H1 (cell line): ENCODE data around the gene HOXB3. TPM values are rescaled to one million over a fixed set of nuclear protein-coding genes. Genes with fewer than 3 reads are reported as not detected.
A peak's percentile ranks its signal among the peaks of the same experiment; 100 is the strongest.

Experiments used
- CTCF ChIA-PET: fragments of 300-600 bp; sonication (Branson Sonifier 250); formaldehyde crosslinking; loops from one replicate; lab custom pipeline; 2021; ENCODE audit not compliant: partially characterized antibody; lab: Charles Lee
- POLR2A ChIA-PET: fragments of 300-600 bp; sonication (Branson Sonifier 250); formaldehyde crosslinking; loops from one replicate; lab custom pipeline; 2021; ENCODE audit warnings: inconsistent platforms; ENCODE audit not compliant: partially characterized antibody; lab: Charles Lee
- DNase-seq, 2 experiments: peaks; one replicate each; pipeline versions ENCODE4 v3.0.0 to v3.0.0-alpha.2; 2010 to 2022; ENCODE audit warnings: low spot score in 2 of 2, low read depth in 1 of 2, mixed read lengths in 1 of 2
- FAIRE-seq: peaks from 2 replicates; lab custom pipeline; 2011; peaks lifted over from hg19 to GRCh38; lab: Jason Lieb, UNC
- H2AFZ ChIP-seq: 2 replicates; pipeline ENCODE4 v1.8.1; 2012; ENCODE audit warnings: low read length, inconsistent platforms
- H2AK5ac ChIP-seq: 2 replicates; pipeline ENCODE4 v1.6.1; 2013; ENCODE audit warnings: low read depth, low read length
- H2BK120ac ChIP-seq: replicated peaks from 2 replicates; pipeline ENCODE3; 2013; ENCODE audit warnings: low read depth, low read length, inconsistent platforms
- H2BK12ac ChIP-seq: 2 replicates; pipeline ENCODE4 v1.6.1; 2013; ENCODE audit warnings: low read depth, low read length
- H2BK15ac ChIP-seq: 2 replicates; pipeline ENCODE4 v1.6.1; 2013; ENCODE audit warnings: low read length
- H2BK20ac ChIP-seq: 2 replicates; pipeline ENCODE4 v1.6.1; 2013; ENCODE audit warnings: low read length
- H2BK5ac ChIP-seq: 2 replicates; pipeline ENCODE4 v1.6.1; 2013; ENCODE audit warnings: low read depth, low read length
- H3K14ac ChIP-seq: 2 replicates; pipeline ENCODE4 v1.6.1; 2013; ENCODE audit warnings: inconsistent platforms; ENCODE audit not compliant: insufficient read length
- H3K18ac ChIP-seq: 2 replicates; pipeline ENCODE4 v1.6.1; 2013; ENCODE audit warnings: low read length; ENCODE audit errors: extremely low read depth
- H3K23ac ChIP-seq: 2 replicates; pipeline ENCODE4 v1.6.1; 2013; ENCODE audit warnings: inconsistent platforms; ENCODE audit not compliant: insufficient read length
- H3K23me2 ChIP-seq: 2 replicates; pipeline ENCODE4 v1.6.1; 2013; ENCODE audit warnings: low read depth, low read length
- H3K27ac ChIP-seq: 2 replicates; pipeline ENCODE4 v1.6.1; 2011; ENCODE audit warnings: low read depth, low read length, inconsistent platforms
- H3K27me3 ChIP-seq, 4 experiments: replicated peaks in 1 of 4; 1 replicate in 1 of 4; 2 replicates in 3 of 4; pipeline versions ENCODE4 v1.6.1 to v1.8.1; 2011 to 2013; ENCODE audit warnings: low read length in 3 of 4, mild to moderate bottlenecking in 3 of 4, inconsistent platforms in 2 of 4, mixed read lengths in 2 of 4, moderate library complexity in 1 of 4; ENCODE audit not compliant: control insufficient read depth in 3 of 4, insufficient read depth in 3 of 4; ENCODE audit errors: extremely low read depth in 1 of 4
- H3K36me3 ChIP-seq, 4 experiments: 2 replicates each; pipeline versions ENCODE4 v1.6.1 to v1.8.1; 2011 to 2013; ENCODE audit warnings: mild to moderate bottlenecking in 4 of 4, low read length in 3 of 4, moderate library complexity in 2 of 4, control low read depth in 1 of 4, inconsistent platforms in 1 of 4; ENCODE audit not compliant: insufficient read depth in 4 of 4, control insufficient read depth in 2 of 4
- H3K4ac ChIP-seq: replicated peaks from 2 replicates; pipeline ENCODE3; 2013; ENCODE audit warnings: low read length, low read depth, mixed read lengths, inconsistent platforms; ENCODE audit not compliant: insufficient read length
- H3K4me1 ChIP-seq, 4 experiments: replicated peaks in 1 of 4; 1 replicate in 1 of 4; 2 replicates in 3 of 4; pipeline versions ENCODE4 v1.6.1 to v1.8.1; 2011 to 2013; ENCODE audit warnings: low read length in 3 of 4, inconsistent platforms in 2 of 4, mixed read lengths in 1 of 4; ENCODE audit not compliant: insufficient read depth in 4 of 4, control insufficient read depth in 3 of 4
- H3K4me2 ChIP-seq, 2 experiments: 2 replicates each; pipeline versions ENCODE4 v1.6.1 to v1.8.1; 2011 to 2013; ENCODE audit warnings: low read depth in 2 of 2, low read length in 2 of 2, control low read depth in 1 of 2, inconsistent platforms in 1 of 2, mild to moderate bottlenecking in 1 of 2; ENCODE audit not compliant: insufficient read depth in 1 of 2
- H3K4me3 ChIP-seq, 4 experiments: fragments of 200-600, 300-600 bp in 1 of 4; sonication (generic), shearing (Covaris generic), sonication (Bioruptor Twin) in 1 of 4; 2 replicates each; pipeline versions ENCODE4 v1.5.1 to v1.8.1; 2011 to 2016; ENCODE audit warnings: low read length in 4 of 4, low read depth in 3 of 4, control low read depth in 2 of 4, inconsistent platforms in 2 of 4, mild to moderate bottlenecking in 2 of 4, mixed read lengths in 1 of 4, moderate library complexity in 1 of 4; ENCODE audit not compliant: insufficient read depth in 2 of 4; ENCODE audit errors: extremely low read depth in 1 of 4
- H3K56ac ChIP-seq: replicated peaks from 2 replicates; pipeline ENCODE3; 2013; ENCODE audit warnings: low read depth, mild to moderate bottlenecking, mixed read lengths, low read length, inconsistent platforms; ENCODE audit not compliant: insufficient read length
- H3K79me1 ChIP-seq: 2 replicates; pipeline ENCODE4 v1.6.1; 2013; ENCODE audit warnings: low read depth, low read length, control low read depth
- H3K79me2 ChIP-seq, 2 experiments: 2 replicates each; pipeline versions ENCODE4 v1.6.1 to v1.8.1; 2012 to 2013; ENCODE audit warnings: low read length in 2 of 2, mild to moderate bottlenecking in 2 of 2, inconsistent platforms in 1 of 2; ENCODE audit not compliant: insufficient read depth in 2 of 2, control insufficient read depth in 1 of 2
- H3K9ac ChIP-seq, 4 experiments: replicated peaks in 1 of 4; 1 replicate in 1 of 4; 2 replicates in 3 of 4; pipeline versions ENCODE4 v1.6.1 to v1.8.1; 2011 to 2013; ENCODE audit warnings: low read depth in 3 of 4, low read length in 3 of 4, control low read depth in 2 of 4, mild to moderate bottlenecking in 2 of 4, moderate library complexity in 2 of 4, inconsistent platforms in 1 of 4; ENCODE audit errors: extremely low read depth in 1 of 4
- H3K9me3 ChIP-seq, 2 experiments: 2 replicates each; pipeline versions ENCODE4 v1.6.1 to v1.8.1; 2012 to 2013; ENCODE audit warnings: mild to moderate bottlenecking in 2 of 2, moderate library complexity in 2 of 2, control low read depth in 1 of 2, inconsistent platforms in 1 of 2, low read depth in 1 of 2, low read length in 1 of 2, mixed read lengths in 1 of 2; ENCODE audit not compliant: insufficient read depth in 2 of 2
- H4K20me1 ChIP-seq, 2 experiments: replicated peaks in 1 of 2; 2 replicates each; pipeline versions ENCODE3 to v1.8.1; 2011 to 2013; ENCODE audit warnings: inconsistent platforms in 2 of 2, low read length in 2 of 2, mild to moderate bottlenecking in 1 of 2; ENCODE audit not compliant: insufficient read depth in 2 of 2, control insufficient read depth in 1 of 2
- H4K5ac ChIP-seq: 2 replicates; pipeline ENCODE4 v1.6.1; 2013; ENCODE audit warnings: low read length, low read depth, mixed read lengths, inconsistent platforms; ENCODE audit not compliant: insufficient read length
- H4K8ac ChIP-seq: 2 replicates; pipeline ENCODE4 v1.8.0; 2013; ENCODE audit warnings: mild to moderate bottlenecking, moderate library complexity, low read length, inconsistent platforms; ENCODE audit not compliant: insufficient read depth; ENCODE audit errors: extremely low read depth
- H4K91ac ChIP-seq: replicated peaks from 2 replicates; pipeline ENCODE3; 2013; ENCODE audit warnings: low read length, mixed read lengths, inconsistent platforms; ENCODE audit not compliant: insufficient read length
- CBX8 ChIP-seq: fragments of 300-800, 300-1000 bp; sonication (generic); IDR thresholded peaks from 2 replicates; pipeline ENCODE4 v1.7.1; 2016; ENCODE audit warnings: low read depth, low read length, borderline replicate concordance
- CHD2 ChIP-seq: IDR thresholded peaks from 2 replicates; pipeline ENCODE4 v1.6.1; 2012; ENCODE audit warnings: low read length, improper control_type of control experiment
- CREB1 ChIP-seq: IDR thresholded peaks from 2 replicates; pipeline ENCODE4 v1.6.1; 2012; ENCODE audit warnings: inconsistent platforms
- CTCF ChIP-seq, 3 experiments: IDR thresholded peaks; 1 replicate in 2 of 3; 2 replicates in 1 of 3; pipeline versions ENCODE4 v1.5.1 to v1.6.1; 2011; ENCODE audit warnings: low read length in 3 of 3, mild to moderate bottlenecking in 3 of 3, inconsistent platforms in 2 of 3, low read depth in 1 of 3, moderate library complexity in 1 of 3; ENCODE audit not compliant: insufficient read depth in 1 of 3; ENCODE audit errors: control extremely low read depth in 1 of 3
- EGR1 ChIP-seq: IDR thresholded peaks from 2 replicates; pipeline ENCODE4 v1.6.1; 2011; ENCODE audit warnings: low read depth, low read length, borderline replicate concordance
- EZH2 ChIP-seq: fragments of 200-600 bp; sonication (generic); IDR thresholded peaks from 2 replicates; pipeline ENCODE4 v1.7.1; 2012; ENCODE audit warnings: low read depth, mild to moderate bottlenecking, moderate library complexity, low read length, inconsistent platforms; ENCODE audit not compliant: severe bottlenecking
- RXRA ChIP-seq: IDR thresholded peaks from 2 replicates; pipeline ENCODE4 v1.6.1; 2011; ENCODE audit warnings: low read depth, mild to moderate bottlenecking, low read length, moderate library complexity; ENCODE audit not compliant: insufficient read depth
- SAP30 ChIP-seq: fragments of 300-600 bp; sonication (generic); IDR thresholded peaks from 2 replicates; pipeline ENCODE4 v1.7.1; 2012; ENCODE audit warnings: low read length, moderate library complexity, mild to moderate bottlenecking, inconsistent platforms; ENCODE audit not compliant: insufficient read depth, insufficient replicate concordance
- TBP ChIP-seq: IDR thresholded peaks from 2 replicates; pipeline ENCODE4 v1.6.1; 2011; ENCODE audit warnings: low read depth, low read length, improper control_type of control experiment
- WGBS, 2 experiments: shearing (Covaris generic) in 1 of 2; methylation state at CpG; one replicate each; pipeline versions ENCODE4 v1.1.6 to v1.1.7; 2013 to 2015; ENCODE audit warnings: low lambda C conversion rate in 2 of 2, mixed read lengths in 2 of 2, inconsistent platforms in 1 of 2, low coverage in 1 of 2, missing lambda C conversion rate in 1 of 2; ENCODE audit not compliant: insufficient replicate concordance in 2 of 2, insufficient coverage in 1 of 2, insufficient read length in 1 of 2; ENCODE audit errors: extremely low coverage in 1 of 2, missing lambda C conversion rate in 1 of 2; 5-methylcytosine and 5-hydroxymethylcytosine counted together
- polyA plus RNA-seq, 7 experiments: library from polyadenylated mRNA; depleted of rRNA in 3 of 7; stranded (reverse) in 5 of 7; unstranded in 2 of 7; fragments of >200 nt in 5 of 7; fragments of 200-250 nt in 2 of 7; gene quantifications; 1 replicate in 5 of 7; 2 replicates in 1 of 7; 4 replicates in 1 of 7; pipeline versions ENCODE4 v1.2.1 to v1.2.3, GENCODE V29; 2011 to 2013; ENCODE audit warnings: missing spikeins in 2 of 7, mixed read lengths in 2 of 7
- total RNA-seq: library from RNA; stranded (reverse); fragmentation: NEBNext Ultra II Directional; extraction: Animal tissue kit (Norgen Biotek cat#: 25700); gene quantifications from 2 replicates; pipeline ENCODE4 v1.2.1, GENCODE V29; 2021

The HOXB3 gene
- total and polyA plus RNA-seq, 2 of the 8 experiments (the other 6 are each of a cell fraction or from before 2014, with no cell fraction given) = not detected

GRCh38 chr17:48565925-48566710 lies 23.9 kb downstream of the HOXB3 start:
- Histone ChIP-seq H3K23ac (no peak overlapping the region), H3K79me2 (no peaks in the 10 kb centered on the region), H3K23me2 (peaks cover 4% of the 10 kb centered on the region; the same call in 1 of the 2 replicates), H3K27ac (no peak overlapping the region), H3K36me3 (peaks cover 0 to 3% (median 0%) of the 10 kb centered on the region in 4 experiments; a peak in 1 of 8 replicates), H2BK5ac (no peak overlapping the region), H3K4ac (no peak overlapping the region), H3K56ac (no peak overlapping the region), H4K5ac (no peak overlapping the region), H4K20me1 (peaks cover 2 to 34% of the 10 kb centered on the region in 2 experiments), H4K8ac (no peak overlapping the region), H3K4me2 (no peak overlapping the region), H2BK20ac (peak overlapping the region; percentile 41; the same call in 1 of the 2 replicates), H3K27me3 (peaks cover 99 to 100% (median 100%) of the 10 kb centered on the region in 4 experiments), H3K14ac (no peak overlapping the region), H3K9ac (no peak overlapping the region), H2AK5ac (peak overlapping the region; percentile 34; the same call in 1 of the 2 replicates), H3K4me1 (peaks cover 0 to 5% (median 4%) of the 10 kb centered on the region in 4 experiments; a peak in 5 of 7 replicates), H3K9me3 (no peaks in the 10 kb centered on the region), H3K18ac (peak overlapping the region; percentile 22; the same call in 1 of the 2 replicates), H3K4me3 (no peak overlapping the region), H2BK15ac (0 out of 2 replicates have a peak overlapping the region, but pooled peaks have one; percentile 16), H4K91ac (no peak overlapping the region), H2AFZ (no peak overlapping the region), H2BK120ac (no peak overlapping the region), H3K79me1 (no peaks in the 10 kb centered on the region), H2BK12ac (peak overlapping the region; percentile 71)
- WGBS, 2 experiments = 10% methylated on average over 3 of the region's 4 CpGs; no CpG with 5 or more reads in 1 of the 2 experiments
- no peak for DNase-seq
- ChIA-PET CTCF (interaction anchor here (0.6 to 3.1 kb wide), 6 partner anchors 10 to 66 kb away, joined by 3 to 18 read pairs (median 4); no protein-coding TSS in a partner anchor), POLR2A (no interaction called here)
- no peak for FAIRE-seq
- no peak for TF ChIP-seq TBP
- no peak for TF ChIP-seq CHD2
- no peak for TF ChIP-seq SAP30
- 0 out of 2 replicates have a peak, but pooled peaks have one; percentile 11 for TF ChIP-seq CREB1
- TF ChIP-seq RXRA = no peak
- no peak for TF ChIP-seq CTCF (IDR thresholded peaks at IDR 0.05; ENCODE audit: control extremely low read depth in 1 of 3, insufficient read depth in 1 of 3, low read depth in 1 of 3, low read length in 3 of 3)
- TF ChIP-seq EZH2 = peak; percentile 8
- TF ChIP-seq CBX8 = peak; percentile 74; the same call in 1 of the 2 replicates
- no peak for TF ChIP-seq EGR1
